Transverse colon (tissue), 3 donors: ENCODE data around the gene HIPK2.

Experiments used
- EP300 ChIP-seq: sonication (generic); formaldehyde crosslinking; IDR thresholded peaks from one replicate; pipeline ENCODE4 v1.6.1; 2017; ENCODE audit warnings: antibody characterized with exemption, low read depth
- TF ChIP-seq, protein P1 (sequence below), 5 experiments: fragments of 200-600 bp in 3 of 5; fragments of 450-650 bp in 2 of 5; sonication (generic) in 3 of 5; IDR thresholded peaks; 1 replicate in 2 of 5; 2 replicates in 3 of 5; pipeline ENCODE4 v1.5.1; 2016 to 2017; ENCODE audit warnings: antibody characterized with exemption in 5 of 5, inconsistent platforms in 3 of 5, mild to moderate bottlenecking in 2 of 5, moderate library complexity in 1 of 5

- TF ChIP-seq, protein P1, sequence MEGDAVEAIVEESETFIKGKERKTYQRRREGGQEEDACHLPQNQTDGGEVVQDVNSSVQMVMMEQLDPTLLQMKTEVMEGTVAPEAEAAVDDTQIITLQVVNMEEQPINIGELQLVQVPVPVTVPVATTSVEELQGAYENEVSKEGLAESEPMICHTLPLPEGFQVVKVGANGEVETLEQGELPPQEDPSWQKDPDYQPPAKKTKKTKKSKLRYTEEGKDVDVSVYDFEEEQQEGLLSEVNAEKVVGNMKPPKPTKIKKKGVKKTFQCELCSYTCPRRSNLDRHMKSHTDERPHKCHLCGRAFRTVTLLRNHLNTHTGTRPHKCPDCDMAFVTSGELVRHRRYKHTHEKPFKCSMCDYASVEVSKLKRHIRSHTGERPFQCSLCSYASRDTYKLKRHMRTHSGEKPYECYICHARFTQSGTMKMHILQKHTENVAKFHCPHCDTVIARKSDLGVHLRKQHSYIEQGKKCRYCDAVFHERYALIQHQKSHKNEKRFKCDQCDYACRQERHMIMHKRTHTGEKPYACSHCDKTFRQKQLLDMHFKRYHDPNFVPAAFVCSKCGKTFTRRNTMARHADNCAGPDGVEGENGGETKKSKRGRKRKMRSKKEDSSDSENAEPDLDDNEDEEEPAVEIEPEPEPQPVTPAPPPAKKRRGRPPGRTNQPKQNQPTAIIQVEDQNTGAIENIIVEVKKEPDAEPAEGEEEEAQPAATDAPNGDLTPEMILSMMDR (IDR thresholded peaks at IDR 0.05): peak in 1 of 5 experiments; percentile 14
- no peak for TF ChIP-seq EP300
Observed at GRCh38 chr7:139720705-139721231, 57.0 kb downstream of the HIPK2 start.
